NB4 (cell line): ENCODE data around the gene KCTD5.

Experiments
- DNase-seq: peaks from one replicate; pipeline ENCODE4 v3.0.0; 2010; ENCODE audit warnings: low read depth
- H3K4me3 ChIP-seq: one replicate; pipeline ENCODE4 v1.5.1; 2011; ENCODE audit warnings: mild to moderate bottlenecking, low read depth, low read length, moderate library complexity
- CTCF ChIP-seq: IDR thresholded peaks from one replicate; pipeline ENCODE4 v1.5.1; 2012; ENCODE audit warnings: low read depth, low read length
- MAX ChIP-seq: IDR thresholded peaks from 2 replicates; pipeline ENCODE4 v1.6.1; 2011; ENCODE audit warnings: low read depth, low read length
- MYC ChIP-seq: IDR thresholded peaks from 2 replicates; pipeline ENCODE4 v1.6.1; 2011; ENCODE audit warnings: low read depth, low read length
- POLR2A ChIP-seq: IDR thresholded peaks from 2 replicates; pipeline ENCODE4 v1.6.1; 2011; ENCODE audit warnings: mild to moderate bottlenecking; ENCODE audit not compliant: insufficient read length; ENCODE audit errors: extremely low read depth

KCTD5 gene

GRCh38 chr16:2707368-2708289 lies 25.3 kb downstream of the KCTD5 start:
- no peak for TF ChIP-seq CTCF
- TF ChIP-seq POLR2A: no peak
- no peak for TF ChIP-seq MYC
- TF ChIP-seq MAX: no peak
- no peak for DNase-seq
- no peak overlapping the region for H3K4me3 ChIP-seq

- no peak for DNase-seq
- H3K4me3 ChIP-seq: no peak overlapping the region
- TF ChIP-seq POLR2A: no peak
- no peak for TF ChIP-seq MYC
- TF ChIP-seq CTCF: no peak
- TF ChIP-seq MAX: no peak
Observed at GRCh38 chr16:2708290-2708639, 25.9 kb downstream of the KCTD5 start.

GRCh38 chr16:2708955-2709587 lies 26.7 kb downstream of the KCTD5 start:
- TF ChIP-seq CTCF: no peak
- no peak for TF ChIP-seq MYC
- no peak for TF ChIP-seq MAX
- TF ChIP-seq POLR2A: no peak
- no peak for DNase-seq
- H3K4me3 ChIP-seq: no peak overlapping the region

GRCh38 chr16:2709588-2709984 lies 27.3 kb downstream of the KCTD5 start:
- no peak for DNase-seq
- H3K4me3 ChIP-seq: no peak overlapping the region
- TF ChIP-seq POLR2A (no peak), CTCF (no peak), MYC (no peak), MAX (no peak)

- TF ChIP-seq MYC: no peak
- no peak for TF ChIP-seq POLR2A
- no peak for TF ChIP-seq CTCF
- no peak for TF ChIP-seq MAX
- no peak overlapping the region for H3K4me3 ChIP-seq
- DNase-seq: no peak
Observed at GRCh38 chr16:2710021-2710710, 27.8 kb downstream of the KCTD5 start.
